ENCODE results near the gene ZDHHC19.
A peak's percentile ranks its signal among the peaks of the same experiment; 100 is the strongest.
"Not testable (repeated sequence)": the region's sequence is repeated elsewhere in the genome, so short reads cannot be mapped to it uniquely, and the experiment has no call there.

ZDHHC19 gene

DNA sequence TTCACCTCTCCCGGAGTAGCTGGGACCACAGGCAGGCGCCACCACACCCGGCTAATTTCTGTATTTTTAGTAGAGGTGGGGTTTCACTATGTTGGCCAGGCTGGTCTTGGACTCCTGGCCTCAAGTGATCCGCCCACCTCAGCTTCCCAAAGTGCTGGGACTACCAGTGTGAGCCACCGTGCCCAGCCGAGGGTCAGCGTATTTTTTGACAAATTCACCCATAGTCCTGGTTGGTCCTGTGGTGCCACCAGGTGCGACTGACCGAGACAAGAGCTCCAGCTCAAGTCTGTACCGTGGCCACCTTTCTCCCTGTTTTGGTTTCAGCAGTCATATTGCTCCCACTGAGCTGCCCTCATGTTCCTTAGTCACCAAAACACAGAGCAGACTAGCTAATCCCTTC is 13.9 kb upstream of the ZDHHC19 start:
- no peak for DNase-seq

- DNase-seq, result no peak
These were observed 11.8 kb upstream of the ZDHHC19 start for GRCh38 chr3:196222876-196223595.

- no peak for DNase-seq
These were observed 9.8 kb upstream of the ZDHHC19 start for GRCh38 chr3:196220991-196221390.

DNA sequence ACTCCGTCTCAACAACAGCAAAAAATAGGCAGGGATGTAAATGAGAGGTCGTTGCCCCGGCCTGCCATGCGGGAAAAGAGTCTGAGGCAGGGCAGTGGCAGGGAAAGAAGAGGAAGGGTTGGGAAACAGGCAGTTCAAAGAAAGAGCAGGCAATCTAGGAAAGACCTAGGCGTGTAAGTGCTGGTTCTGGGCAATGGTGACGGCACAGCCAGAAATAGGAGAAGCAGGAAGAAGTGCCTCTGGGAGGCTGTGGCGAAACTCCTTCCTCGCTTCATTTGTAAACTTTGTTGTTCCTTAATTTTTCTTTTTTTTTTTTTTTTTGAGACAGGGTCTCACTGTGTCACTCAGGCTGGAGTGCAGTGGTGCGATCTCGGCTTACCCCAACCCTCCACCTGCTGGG is 9.4 kb upstream of the ZDHHC19 start:
- no peak for DNase-seq

- DNase-seq, result no peak
These were observed 8.7 kb upstream of the ZDHHC19 start for GRCh38 chr3:196219970-196220311.

DNA sequence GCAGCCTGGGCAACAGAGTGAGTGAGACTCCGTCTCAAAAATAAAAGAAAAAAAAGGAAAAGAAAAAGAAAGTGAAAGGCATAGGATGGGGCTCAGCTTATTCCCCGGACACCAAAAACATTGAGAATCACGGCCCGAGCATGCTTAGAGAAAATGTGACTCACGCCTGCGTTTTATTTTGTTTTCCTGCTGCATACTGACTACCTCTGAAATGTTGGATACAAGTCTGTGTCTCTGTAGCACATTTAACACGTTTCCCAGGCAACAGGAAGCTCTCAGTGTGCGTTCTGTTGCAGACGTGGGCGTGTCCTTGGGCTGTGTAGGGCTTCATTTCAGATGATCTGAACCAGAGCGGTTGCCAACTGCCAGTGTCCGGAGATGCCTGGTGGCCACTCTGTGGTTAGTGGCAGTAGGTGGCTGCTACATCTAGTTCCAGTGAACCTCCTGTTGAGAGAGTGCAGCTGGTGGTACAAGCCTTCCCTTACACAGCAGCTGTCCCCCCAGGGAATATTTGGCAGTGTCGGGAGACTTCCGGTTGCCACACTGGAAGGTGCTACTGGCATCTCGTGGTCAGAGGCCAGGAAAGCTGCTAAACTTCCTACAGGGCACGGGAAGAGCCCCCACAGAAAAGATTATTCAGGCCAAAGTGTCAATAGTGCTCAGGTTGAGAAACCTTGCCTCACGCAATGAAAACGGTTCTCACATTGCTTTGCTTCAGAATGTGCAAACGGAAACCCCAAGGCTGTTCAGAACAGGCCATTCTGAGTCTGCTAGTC is 8.2 kb upstream of the ZDHHC19 start:
- DNase-seq, result peak; percentile 83

DNA sequence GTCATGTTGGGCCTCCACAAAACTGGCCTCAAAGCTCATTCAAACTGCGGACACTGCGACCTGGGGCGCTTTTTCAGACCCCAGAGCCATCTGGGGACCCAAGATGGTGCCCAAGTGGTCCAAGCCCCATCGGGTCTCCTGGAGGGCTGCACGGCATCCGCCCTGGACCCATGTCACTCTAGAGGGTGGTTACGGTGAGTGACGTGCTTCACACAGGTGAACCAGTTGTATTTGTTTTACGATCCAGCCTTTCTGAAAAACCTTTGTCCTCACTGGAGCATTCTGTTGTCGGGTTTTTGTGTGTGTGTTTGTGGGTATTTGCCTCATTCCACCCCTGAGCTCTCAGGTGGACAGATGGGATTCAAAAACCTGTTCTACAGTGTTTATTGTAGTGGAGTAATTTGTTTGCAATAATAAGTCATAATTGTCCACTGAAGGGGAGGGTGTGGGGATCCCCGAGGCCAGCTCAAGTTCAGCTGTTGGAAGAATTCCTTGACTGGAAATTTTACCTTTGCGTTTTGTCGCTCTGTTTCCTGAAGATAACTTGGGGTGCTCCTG is 7.0 kb upstream of the ZDHHC19 start:
- DNase-seq, result no peak

- DNase-seq, result no peak
These were observed 6.3 kb upstream of the ZDHHC19 start for GRCh38 chr3:196217307-196218154.

GRCh38 chr3:196216681-196217211 is 5.5 kb upstream of the ZDHHC19 start:
- DNase-seq, result no peak

- no peak for DNase-seq
These were observed 4.9 kb upstream of the ZDHHC19 start, which contains the start of gene SLC51A for GRCh38 chr3:196216089-196216564. SLC51A (plus strand) TSS chr3:196216534; CDS start chr3:196216713, 179 bp downstream.

DNA sequence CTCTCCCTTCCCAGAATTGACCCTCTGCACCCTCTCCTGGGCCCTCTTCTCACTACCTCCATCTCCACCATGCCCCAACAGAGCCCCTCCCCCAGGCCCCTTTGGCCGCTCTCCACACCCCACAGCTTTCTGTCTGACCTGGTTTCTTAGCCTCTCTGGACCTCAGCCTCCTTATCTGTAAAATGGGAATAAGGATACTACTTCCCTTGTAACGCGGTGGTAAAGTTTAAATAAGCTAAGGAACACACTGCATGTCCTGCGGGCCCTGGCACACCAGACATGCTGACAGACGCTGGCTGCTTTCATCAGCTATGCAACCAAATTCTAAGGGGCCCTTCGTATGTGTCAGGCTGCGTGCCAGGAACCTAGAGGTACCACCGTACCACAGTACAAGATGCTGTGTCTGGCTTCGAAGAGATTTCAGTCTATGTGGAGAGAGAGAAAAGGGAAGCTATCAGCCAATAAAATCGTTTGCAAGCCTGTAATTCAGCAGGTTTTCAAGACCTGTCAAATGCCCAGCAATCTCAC is 4.4 kb upstream of the ZDHHC19 start:
- DNase-seq, result no peak

GRCh38 chr3:196214783-196215441 is 3.7 kb upstream of the ZDHHC19 start:
- DNase-seq, result no peak

- DNase-seq, result not testable (repeated sequence)
These were observed 1.1 kb downstream of the ZDHHC19 start for GRCh38 chr3:196209944-196210672.

DNA sequence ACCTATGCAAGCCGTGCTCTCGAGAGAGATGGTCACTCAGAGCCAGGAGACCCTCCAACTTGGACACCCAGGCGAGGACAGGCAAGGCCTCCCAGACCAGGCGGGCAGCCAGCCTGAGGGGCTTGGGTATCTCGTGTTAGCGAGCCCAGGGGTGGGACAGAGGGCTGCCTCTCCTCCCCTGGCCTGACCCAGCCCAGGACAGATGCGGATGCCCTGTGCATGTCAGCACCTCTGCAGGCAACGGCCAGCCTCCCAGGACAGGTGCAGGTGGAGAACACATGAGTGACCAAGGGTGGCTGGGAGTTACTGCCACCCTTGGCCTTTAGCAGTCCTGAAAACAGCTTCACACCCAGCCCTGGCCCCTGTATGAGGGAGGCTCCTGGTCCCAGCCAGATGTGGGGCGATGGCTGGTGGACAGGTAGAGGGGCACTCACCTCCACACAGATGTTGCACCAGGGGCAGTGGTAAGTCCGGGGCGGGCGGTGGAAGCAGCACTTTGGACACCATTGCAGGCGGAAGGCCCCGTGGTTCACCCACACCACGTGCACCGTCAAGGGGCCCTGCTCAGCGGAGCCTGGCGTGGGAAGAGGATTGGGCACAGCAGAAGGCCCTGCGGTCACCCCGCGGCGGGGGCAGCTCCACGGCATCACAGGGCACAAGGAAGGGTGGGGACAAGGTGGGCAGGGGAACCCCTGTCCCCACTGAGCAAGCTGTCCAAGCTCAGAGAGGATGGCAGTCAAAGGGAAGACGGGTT is 2.1 kb downstream of the ZDHHC19 start:
- DNase-seq, result no peak

DNA sequence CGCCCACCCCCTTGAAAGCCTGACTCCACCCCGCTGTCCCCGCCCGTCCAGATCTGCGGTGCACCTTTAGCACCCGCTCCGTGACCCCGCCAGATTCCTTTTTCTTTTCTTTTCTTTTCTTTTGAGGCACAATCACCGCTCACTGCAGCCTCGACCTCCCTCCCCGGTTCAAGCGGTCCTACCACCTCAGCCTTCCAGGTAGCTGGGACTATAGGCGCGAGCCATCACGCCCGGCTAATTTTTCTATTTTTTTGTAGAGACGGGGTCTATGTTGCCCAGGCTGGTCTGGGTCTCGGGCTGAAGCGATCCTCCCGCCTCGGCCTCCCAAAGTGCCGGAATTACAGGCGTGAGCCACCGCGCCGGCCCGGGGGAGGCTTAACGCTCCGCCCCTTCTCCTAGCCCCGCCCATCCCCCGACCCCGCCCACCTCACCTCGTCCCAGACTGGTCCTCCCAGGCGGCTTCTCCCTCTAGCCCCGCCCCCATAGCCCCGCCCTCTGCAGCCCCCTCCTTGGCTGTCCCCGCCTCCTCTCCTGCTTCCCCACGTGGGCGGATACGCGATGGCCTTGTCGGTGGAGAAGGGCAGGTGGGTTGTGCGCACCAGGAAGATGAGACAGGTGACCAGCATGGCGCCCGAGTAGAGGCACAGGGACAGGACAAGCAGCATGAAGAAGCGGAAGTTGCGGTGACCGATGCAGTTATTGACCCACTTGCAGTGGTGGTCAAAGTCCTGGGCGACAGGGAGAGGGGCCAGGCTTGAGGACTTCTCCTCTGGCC is 3.2 kb downstream of the ZDHHC19 start:
- no peak for DNase-seq

DNA sequence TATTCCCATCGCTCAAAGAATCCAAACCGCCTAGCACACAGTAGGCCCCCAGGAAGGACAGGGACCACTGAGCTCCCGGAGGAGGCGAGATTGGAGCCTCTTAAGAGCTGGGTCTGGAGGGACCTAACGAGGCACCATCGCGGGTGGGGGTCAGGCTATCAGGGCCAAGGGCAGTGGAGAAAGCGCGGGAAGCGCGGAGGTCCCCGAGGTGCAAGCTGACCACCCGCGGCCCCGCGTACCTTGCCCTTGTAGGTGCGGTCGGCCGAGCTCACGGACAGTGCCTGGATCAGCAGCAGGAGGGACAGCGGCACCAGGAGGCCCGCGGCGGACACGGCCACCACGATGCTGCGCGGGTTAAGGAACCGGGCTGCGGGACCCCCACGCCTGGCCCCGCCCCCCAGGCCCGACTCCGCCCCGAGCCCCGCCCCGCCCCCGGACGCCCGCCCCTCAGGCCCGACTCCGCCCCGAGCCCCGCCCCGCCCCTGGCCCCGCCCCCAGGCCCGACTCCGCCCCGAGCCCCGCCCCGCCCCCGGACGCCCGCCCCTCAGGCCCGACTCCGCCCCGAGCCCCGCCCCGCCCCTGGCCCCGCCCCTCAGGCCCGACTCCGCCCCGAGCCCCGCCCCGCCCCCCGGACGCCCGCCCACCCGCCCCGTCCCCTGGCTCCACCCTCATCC is 3.9 kb downstream of the ZDHHC19 start:
- DNase-seq, result no peak

GRCh38 chr3:196205442-196206205 is 5.6 kb downstream of the ZDHHC19 start:
- DNase-seq, result not testable (repeated sequence)

GRCh38 chr3:196203846-196204245 is 7.4 kb downstream of the ZDHHC19 start:
- DNase-seq, result no peak

All from right hindlimb (tissue), 1 donor.